ENCODE measurements around the gene SERPINB6. TPM values are rescaled to one million over a fixed set of nuclear protein-coding genes. Genes with fewer than 3 reads are reported as not detected.

SERPINB6 gene
- total and polyA plus RNA-seq, 9 of the 15 experiments (the other 6 are each of a cell fraction or from before 2014, with no cell fraction given), result 86.6 to 211 (median 143) TPM

- TF ChIP-seq TEAD1 (CRISPR knock-in tag; IDR thresholded peaks at IDR 0.05) (peak in 1 of 2 experiments; percentile 91; a peak in 2 of 4 replicates), MCM2 (IDR thresholded peaks at IDR 0.05; ENCODE audit: low read depth) (no peak), KLF10 (CRISPR knock-in tag; IDR thresholded peaks at IDR 0.05) (no peak), ZNF134 (CRISPR knock-in tag; conservative IDR thresholded peaks at IDR 0.05) (peak; percentile 76), SREBF2 (CRISPR knock-in tag; IDR thresholded peaks at IDR 0.05) (no peak), MEF2D (tag; conservative IDR thresholded peaks at IDR 0.05; ENCODE audit: low read depth) (peak; percentile 91), HDGF (IDR thresholded peaks at IDR 0.05) (no peak), TCF3 (CRISPR knock-in tag; IDR thresholded peaks at IDR 0.05) (no peak), HDAC8 (tag; IDR thresholded peaks at IDR 0.05) (peak; percentile 96), HOXB6 (CRISPR knock-in tag; IDR thresholded peaks at IDR 0.05; ENCODE audit: borderline replicate concordance) (no peak), JUNB (CRISPR knock-in tag; conservative IDR thresholded peaks at IDR 0.05) (no peak), PYGO2 (tag; IDR thresholded peaks at IDR 0.05) (peak; percentile 93), NFIX (CRISPR knock-in tag; IDR thresholded peaks at IDR 0.05; ENCODE audit: low read depth) (peak; percentile 44; the same call in 1 of the 2 replicates), ZNF778 (CRISPR knock-in tag; IDR thresholded peaks at IDR 0.05) (no peak), ZZZ3 (IDR thresholded peaks at IDR 0.05) (no peak), ZNF133 (CRISPR knock-in tag; IDR thresholded peaks at IDR 0.05) (0 out of 2 replicates have a peak, but pooled peaks have one; percentile 48), ZNF197 (CRISPR knock-in tag; IDR thresholded peaks at IDR 0.05; ENCODE audit: low read depth) (peak; percentile 67; the same call in 1 of the 2 replicates), ESRRA (IDR thresholded peaks at IDR 0.05; ENCODE audit: borderline replicate concordance, low read depth) (peak; percentile 77), ZBTB43 (CRISPR knock-in tag; IDR thresholded peaks at IDR 0.05) (no peak), ZNF445 (CRISPR knock-in tag; IDR thresholded peaks at IDR 0.05; ENCODE audit: low read depth) (peak; percentile 66; the same call in 1 of the 2 replicates), SRSF9 (IDR thresholded peaks at IDR 0.05; ENCODE audit: borderline replicate concordance, low read depth, low read length) (no peak), RBM17 (IDR thresholded peaks at IDR 0.05; ENCODE audit: borderline replicate concordance, low read depth, low read length) (no peak), ZC3H8 (IDR thresholded peaks at IDR 0.05) (no peak), GABPA (tag; conservative IDR thresholded peaks at IDR 0.05; ENCODE audit: low read depth) (no peak), NFE2 (IDR thresholded peaks at IDR 0.05; ENCODE audit: low read depth) (no peak)
- TF ChIP-seq, protein P1, sequence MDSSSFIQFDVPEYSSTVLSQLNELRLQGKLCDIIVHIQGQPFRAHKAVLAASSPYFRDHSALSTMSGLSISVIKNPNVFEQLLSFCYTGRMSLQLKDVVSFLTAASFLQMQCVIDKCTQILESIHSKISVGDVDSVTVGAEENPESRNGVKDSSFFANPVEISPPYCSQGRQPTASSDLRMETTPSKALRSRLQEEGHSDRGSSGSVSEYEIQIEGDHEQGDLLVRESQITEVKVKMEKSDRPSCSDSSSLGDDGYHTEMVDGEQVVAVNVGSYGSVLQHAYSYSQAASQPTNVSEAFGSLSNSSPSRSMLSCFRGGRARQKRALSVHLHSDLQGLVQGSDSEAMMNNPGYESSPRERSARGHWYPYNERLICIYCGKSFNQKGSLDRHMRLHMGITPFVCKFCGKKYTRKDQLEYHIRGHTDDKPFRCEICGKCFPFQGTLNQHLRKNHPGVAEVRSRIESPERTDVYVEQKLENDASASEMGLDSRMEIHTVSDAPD (CRISPR knock-in tag; IDR thresholded peaks at IDR 0.05), result peak; percentile 71
- TF ChIP-seq, protein P2, sequence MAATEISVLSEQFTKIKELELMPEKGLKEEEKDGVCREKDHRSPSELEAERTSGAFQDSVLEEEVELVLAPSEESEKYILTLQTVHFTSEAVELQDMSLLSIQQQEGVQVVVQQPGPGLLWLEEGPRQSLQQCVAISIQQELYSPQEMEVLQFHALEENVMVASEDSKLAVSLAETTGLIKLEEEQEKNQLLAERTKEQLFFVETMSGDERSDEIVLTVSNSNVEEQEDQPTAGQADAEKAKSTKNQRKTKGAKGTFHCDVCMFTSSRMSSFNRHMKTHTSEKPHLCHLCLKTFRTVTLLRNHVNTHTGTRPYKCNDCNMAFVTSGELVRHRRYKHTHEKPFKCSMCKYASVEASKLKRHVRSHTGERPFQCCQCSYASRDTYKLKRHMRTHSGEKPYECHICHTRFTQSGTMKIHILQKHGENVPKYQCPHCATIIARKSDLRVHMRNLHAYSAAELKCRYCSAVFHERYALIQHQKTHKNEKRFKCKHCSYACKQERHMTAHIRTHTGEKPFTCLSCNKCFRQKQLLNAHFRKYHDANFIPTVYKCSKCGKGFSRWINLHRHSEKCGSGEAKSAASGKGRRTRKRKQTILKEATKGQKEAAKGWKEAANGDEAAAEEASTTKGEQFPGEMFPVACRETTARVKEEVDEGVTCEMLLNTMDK (IDR thresholded peaks at IDR 0.05; ENCODE audit: borderline replicate concordance, insufficient read depth, low read depth, low read length, poor library complexity, severe bottlenecking), result no peak
Observed at GRCh38 chr6:2979819-2980464, 8.6 kb upstream of the SERPINB6 start (continued).

Data from K562 (cell line).